Neural crest cell (in vitro differentiated cells): Measurements from ENCODE around the gene PAK6. TPM values are rescaled to one million over a fixed set of nuclear protein-coding genes. Genes with fewer than 3 reads are reported as not detected.
A peak's percentile ranks its signal among the peaks of the same experiment; 100 is the strongest.

Source experiments
- DNase-seq: peaks from one replicate; pipeline ENCODE4 v3.0.0; 2021; ENCODE audit warnings: low read depth, mixed read lengths, low spot score
- H3K27ac Mint-ChIP-seq: one replicate; pipeline ENCODE4 v1.8.0; 2021; ENCODE audit warnings: mild to moderate bottlenecking, mixed read lengths; ENCODE audit not compliant: unreplicated experiment
- H3K27me3 Mint-ChIP-seq: 2 replicates; pipeline ENCODE4 v1.8.0; 2021; ENCODE audit warnings: low read depth, mild to moderate bottlenecking, mixed read lengths
- H3K36me3 Mint-ChIP-seq: 2 replicates; pipeline ENCODE4 v1.8.0; 2021; ENCODE audit warnings: low read depth, mild to moderate bottlenecking, mixed read lengths
- H3K4me1 Mint-ChIP-seq: 2 replicates; pipeline ENCODE4 v1.8.0; 2021; ENCODE audit warnings: mixed read lengths
- H3K4me3 Mint-ChIP-seq: one replicate; pipeline ENCODE4 v1.8.0; 2021; ENCODE audit warnings: mild to moderate bottlenecking, mixed read lengths
- H3K9me3 Mint-ChIP-seq: 2 replicates; pipeline ENCODE4 v1.8.0; 2021; ENCODE audit warnings: mixed read lengths
- total RNA-seq: library from RNA; stranded (reverse); gene quantifications from 2 replicates; pipeline ENCODE4 v1.2.1, GENCODE V29; 2021
- TF ChIP-seq, protein P1 (sequence below): fragments of 200-600 bp; sonication (generic); conservative IDR thresholded peaks from 2 replicates; pipeline ENCODE4 v1.5.0; 2021; ENCODE audit warnings: antibody characterized with exemption, mild to moderate bottlenecking

The PAK6 gene
- total RNA-seq, 1 donor from 2014 or later = 0.28 TPM

DNA sequence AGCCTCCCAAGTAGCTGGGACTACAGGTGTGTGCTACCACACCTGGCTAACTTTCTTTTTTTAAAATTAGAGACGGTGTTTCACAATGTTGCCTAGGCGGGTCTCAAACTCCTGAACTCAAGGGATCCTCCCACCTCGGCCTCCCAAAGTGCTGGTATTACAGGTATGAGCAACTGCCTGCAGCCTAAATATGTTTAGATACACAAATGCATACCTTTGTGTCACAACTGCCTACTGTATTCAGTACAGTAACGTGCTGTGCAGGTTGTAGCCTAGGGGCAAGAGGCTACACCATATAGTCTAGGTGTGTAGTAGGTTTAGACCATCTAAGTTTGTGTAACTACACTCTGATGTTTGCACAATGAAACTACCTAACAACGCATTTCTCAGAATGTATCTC is 9.5 kb upstream of the PAK6 start:
- Mint-ChIP-seq H3K27ac (no peak overlapping the region), H3K36me3 (no peaks in the 10 kb centered on the region), H3K27me3 (no peaks in the 10 kb centered on the region), H3K4me1 (no peaks in the 10 kb centered on the region), H3K9me3 (no peaks in the 10 kb centered on the region), H3K4me3 (no peak overlapping the region)
- DNase-seq = no peak
- TF ChIP-seq, protein P1, sequence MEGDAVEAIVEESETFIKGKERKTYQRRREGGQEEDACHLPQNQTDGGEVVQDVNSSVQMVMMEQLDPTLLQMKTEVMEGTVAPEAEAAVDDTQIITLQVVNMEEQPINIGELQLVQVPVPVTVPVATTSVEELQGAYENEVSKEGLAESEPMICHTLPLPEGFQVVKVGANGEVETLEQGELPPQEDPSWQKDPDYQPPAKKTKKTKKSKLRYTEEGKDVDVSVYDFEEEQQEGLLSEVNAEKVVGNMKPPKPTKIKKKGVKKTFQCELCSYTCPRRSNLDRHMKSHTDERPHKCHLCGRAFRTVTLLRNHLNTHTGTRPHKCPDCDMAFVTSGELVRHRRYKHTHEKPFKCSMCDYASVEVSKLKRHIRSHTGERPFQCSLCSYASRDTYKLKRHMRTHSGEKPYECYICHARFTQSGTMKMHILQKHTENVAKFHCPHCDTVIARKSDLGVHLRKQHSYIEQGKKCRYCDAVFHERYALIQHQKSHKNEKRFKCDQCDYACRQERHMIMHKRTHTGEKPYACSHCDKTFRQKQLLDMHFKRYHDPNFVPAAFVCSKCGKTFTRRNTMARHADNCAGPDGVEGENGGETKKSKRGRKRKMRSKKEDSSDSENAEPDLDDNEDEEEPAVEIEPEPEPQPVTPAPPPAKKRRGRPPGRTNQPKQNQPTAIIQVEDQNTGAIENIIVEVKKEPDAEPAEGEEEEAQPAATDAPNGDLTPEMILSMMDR = no peak

DNA sequence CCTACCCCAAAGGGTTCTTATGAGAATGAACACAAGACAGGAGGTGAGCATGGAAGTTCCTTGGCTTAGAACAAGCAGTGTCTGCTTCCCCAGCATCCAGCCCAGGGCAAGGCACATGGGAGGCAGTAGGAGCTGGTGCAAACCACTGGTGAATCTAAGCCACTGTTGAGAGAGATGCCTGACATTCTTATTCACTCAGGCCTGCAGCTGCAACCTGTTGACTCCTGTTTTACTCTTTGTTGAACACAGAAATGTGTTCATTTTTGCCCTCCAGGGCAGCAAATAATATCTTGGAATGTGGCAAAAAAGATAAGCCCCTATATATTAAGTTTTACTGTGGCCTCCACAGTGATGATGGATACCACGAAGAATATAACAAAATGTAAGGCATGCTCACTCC is 8.9 kb upstream of the PAK6 start:
- Mint-ChIP-seq H3K9me3 (no peaks in the 10 kb centered on the region), H3K27ac (no peak overlapping the region)

DNA sequence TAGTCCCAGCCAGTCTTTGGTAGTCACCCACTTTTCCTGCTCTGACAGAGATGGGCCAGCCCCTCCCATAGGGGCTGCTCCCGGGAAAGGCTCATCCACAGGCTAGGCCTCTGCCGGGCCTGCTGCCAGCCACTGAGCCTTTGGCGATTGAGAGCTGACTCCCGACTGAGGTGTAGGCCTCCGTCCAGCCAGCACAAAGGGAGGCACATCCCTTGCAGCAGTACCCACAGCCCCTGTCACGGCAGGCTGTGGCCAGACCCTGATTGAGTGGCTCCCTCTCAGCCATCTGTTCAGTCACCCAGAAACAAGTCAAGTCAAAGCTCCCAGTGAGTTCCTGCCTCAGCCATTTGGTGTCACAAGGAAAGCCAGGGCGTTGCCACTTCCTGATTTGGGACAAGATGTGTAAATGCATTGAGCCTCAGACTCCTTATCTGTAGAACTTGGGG is 6.2 kb upstream of the PAK6 start:
- H3K4me3 Mint-ChIP-seq = no peak overlapping the region
- H3K9me3 Mint-ChIP-seq = no peaks in the 10 kb centered on the region
- peaks cover 3% of the 10 kb centered on the region for H3K27me3 Mint-ChIP-seq
- H3K4me1 Mint-ChIP-seq = no peaks in the 10 kb centered on the region
- no peak overlapping the region for H3K27ac Mint-ChIP-seq
- H3K36me3 Mint-ChIP-seq = no peaks in the 10 kb centered on the region
- DNase-seq = no peak
- TF ChIP-seq, protein P1 = no peak

More for the DNA sequence above, 8.9 kb upstream of the PAK6 start:
- no peaks in the 10 kb centered on the region for H3K4me1 Mint-ChIP-seq
- no peaks in the 10 kb centered on the region for H3K36me3 Mint-ChIP-seq
- no peak for DNase-seq
- H3K4me3 Mint-ChIP-seq = no peak overlapping the region
- TF ChIP-seq, protein P1 = no peak
- H3K27me3 Mint-ChIP-seq = no peaks in the 10 kb centered on the region

GRCh38 chr15:40233727-40234577 is 4.9 kb upstream of the PAK6 start:
- H3K27me3 Mint-ChIP-seq = peaks cover 14% of the 10 kb centered on the region
- no peaks in the 10 kb centered on the region for H3K36me3 Mint-ChIP-seq
- H3K9me3 Mint-ChIP-seq = no peaks in the 10 kb centered on the region
- H3K4me3 Mint-ChIP-seq = no peak overlapping the region
- TF ChIP-seq, protein P1 = no peak
- DNase-seq = no peak
- no peak overlapping the region for H3K27ac Mint-ChIP-seq
- H3K4me1 Mint-ChIP-seq = peaks cover 7% of the 10 kb centered on the region

DNA sequence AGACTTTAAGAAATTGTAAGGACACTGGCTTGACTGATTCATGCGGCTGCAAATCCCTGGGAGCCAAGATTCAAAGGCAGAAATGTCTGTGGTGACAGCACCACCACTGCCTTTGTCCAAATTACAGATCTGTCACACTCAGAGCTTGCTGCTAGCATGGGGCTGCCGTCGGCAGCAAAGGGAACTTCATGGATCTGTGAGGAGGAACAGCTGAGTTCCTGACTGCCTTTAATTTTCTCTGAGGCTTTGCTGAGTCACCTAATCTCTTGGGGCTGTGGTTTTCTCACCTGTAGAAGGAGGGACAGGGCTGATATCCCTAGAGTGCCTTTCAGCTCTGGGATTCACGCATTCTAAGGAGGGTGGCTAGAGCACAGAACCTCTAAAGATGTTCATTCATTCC is 4.1 kb upstream of the PAK6 start:
- Mint-ChIP-seq H3K4me3 (no peak overlapping the region), H3K27me3 (peaks cover 20% of the 10 kb centered on the region), H3K9me3 (no peaks in the 10 kb centered on the region), H3K4me1 (peaks cover 13% of the 10 kb centered on the region), H3K36me3 (no peaks in the 10 kb centered on the region), H3K27ac (peak overlapping the region; percentile 84)
- TF ChIP-seq, protein P1 = no peak
- DNase-seq = no peak
